Mucosa of stomach (tissue), 1 donor: ENCODE measurements around the gene S100A10.

Source experiments
- H3K27me3 ChIP-seq: one replicate; pipeline ENCODE4 v1.7.0; 2013; ENCODE audit warnings: mild to moderate bottlenecking, low read length; ENCODE audit not compliant: control insufficient read depth, insufficient read depth
- H3K36me3 ChIP-seq: one replicate; pipeline ENCODE4 v1.7.0; 2013; ENCODE audit warnings: low read length; ENCODE audit not compliant: control insufficient read depth, insufficient read depth
- H3K4me1 ChIP-seq: one replicate; pipeline ENCODE4 v1.7.0; 2013; ENCODE audit warnings: mild to moderate bottlenecking, low read length; ENCODE audit not compliant: control insufficient read depth, insufficient read depth
- H3K4me3 ChIP-seq: one replicate; pipeline ENCODE4 v1.7.0; 2013; ENCODE audit warnings: low read length
- H3K9ac ChIP-seq: one replicate; pipeline ENCODE4 v1.7.0; 2013; ENCODE audit warnings: mild to moderate bottlenecking, low read length, moderate library complexity
- H3K9me3 ChIP-seq: one replicate; pipeline ENCODE4 v1.7.0; 2013; ENCODE audit warnings: mild to moderate bottlenecking, low read length, moderate library complexity; ENCODE audit not compliant: control insufficient read depth
- donor health status: Pancreatic carcinoma.

S100A10 gene

DNA sequence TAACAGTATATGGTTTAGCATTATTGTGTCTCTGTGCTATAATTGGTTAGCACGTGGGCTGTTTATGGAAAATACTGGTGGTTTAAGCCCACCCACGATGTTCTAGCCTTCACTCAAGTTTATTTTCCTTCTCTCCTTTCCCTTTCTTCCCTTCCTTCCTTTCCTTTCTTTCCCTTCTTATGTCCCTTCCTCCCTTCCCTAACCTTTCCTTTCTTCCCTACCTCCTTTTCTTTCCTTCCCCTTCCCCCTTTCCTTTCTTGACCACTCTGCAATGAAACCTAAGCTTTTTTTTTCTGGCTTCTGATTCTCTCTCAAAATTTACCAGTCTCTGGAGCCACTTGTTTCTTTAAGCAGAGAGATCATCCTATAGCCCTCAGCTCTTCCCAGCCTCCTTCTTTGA, 13.4 kb upstream of the S100A10 start:
- no peaks in the 10 kb centered on the region for H3K9me3 ChIP-seq
- H3K9ac ChIP-seq: no peak overlapping the region
- H3K4me1 ChIP-seq: peaks cover 11% of the 10 kb centered on the region
- no peaks in the 10 kb centered on the region for H3K36me3 ChIP-seq
- no peak overlapping the region for H3K4me3 ChIP-seq
- H3K27me3 ChIP-seq: no peaks in the 10 kb centered on the region

- H3K4me1 ChIP-seq: peaks cover 11% of the 10 kb centered on the region
- H3K36me3 ChIP-seq: no peaks in the 10 kb centered on the region
- H3K4me3 ChIP-seq: no peak overlapping the region
- no peak overlapping the region for H3K9ac ChIP-seq
- no peaks in the 10 kb centered on the region for H3K9me3 ChIP-seq
- no peaks in the 10 kb centered on the region for H3K27me3 ChIP-seq
Measured at GRCh38 chr1:152005360-152005912, 11.8 kb upstream of the S100A10 start.

GRCh38 chr1:152003846-152004442, 10.3 kb upstream of the S100A10 start:
- Histone ChIP-seq H3K4me3 (no peak overlapping the region), H3K36me3 (no peaks in the 10 kb centered on the region), H3K9ac (no peak overlapping the region), H3K9me3 (no peaks in the 10 kb centered on the region), H3K4me1 (peaks cover 14% of the 10 kb centered on the region), H3K27me3 (no peaks in the 10 kb centered on the region)

- Histone ChIP-seq H3K36me3 (no peaks in the 10 kb centered on the region), H3K4me3 (no peak overlapping the region), H3K4me1 (peaks cover 20% of the 10 kb centered on the region), H3K9ac (no peak overlapping the region), H3K9me3 (no peaks in the 10 kb centered on the region), H3K27me3 (no peaks in the 10 kb centered on the region)
Measured at GRCh38 chr1:152002960-152003359, 9.3 kb upstream of the S100A10 start.

- Histone ChIP-seq H3K4me3 (no peak overlapping the region), H3K36me3 (no peaks in the 10 kb centered on the region), H3K9ac (no peak overlapping the region), H3K27me3 (no peaks in the 10 kb centered on the region), H3K4me1 (peaks cover 20% of the 10 kb centered on the region), H3K9me3 (no peaks in the 10 kb centered on the region)
Measured at GRCh38 chr1:152001631-152002584, 8.2 kb upstream of the S100A10 start.

DNA sequence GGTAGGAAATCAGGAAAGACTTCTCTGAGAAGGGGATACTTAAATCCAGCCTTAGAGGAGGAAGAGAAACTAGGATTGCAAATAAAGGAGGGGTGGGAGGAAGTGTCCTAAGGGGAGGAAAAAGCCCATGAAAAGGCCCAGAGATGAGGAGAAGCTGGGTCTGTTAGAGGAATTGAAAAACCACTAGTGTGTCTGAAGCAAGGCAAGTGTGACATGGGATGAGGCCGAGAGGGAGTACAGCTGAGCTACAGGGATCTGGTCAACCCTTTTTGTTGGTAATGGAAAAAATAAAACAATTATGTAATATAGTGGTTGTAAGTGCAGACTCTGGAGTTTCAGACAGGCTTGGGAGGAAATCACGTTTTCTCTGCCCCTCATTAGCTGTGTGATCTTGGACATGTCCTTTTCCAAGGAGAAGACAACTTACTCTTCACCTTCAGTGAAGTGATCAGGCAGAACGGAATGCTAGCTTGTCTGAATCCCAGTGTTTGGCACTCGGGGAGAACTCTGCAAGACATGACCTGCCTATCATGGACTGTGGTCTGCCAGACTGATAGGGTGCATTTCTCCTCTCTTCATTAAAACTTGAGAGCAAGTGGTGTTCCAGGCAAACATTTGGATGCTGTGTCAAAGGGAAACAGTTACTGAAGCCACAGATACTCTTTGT, 7.4 kb upstream of the S100A10 start:
- Histone ChIP-seq H3K9me3 (no peaks in the 10 kb centered on the region), H3K4me1 (peaks cover 20% of the 10 kb centered on the region), H3K9ac (no peak overlapping the region), H3K4me3 (no peak overlapping the region), H3K36me3 (no peaks in the 10 kb centered on the region), H3K27me3 (no peaks in the 10 kb centered on the region)

DNA sequence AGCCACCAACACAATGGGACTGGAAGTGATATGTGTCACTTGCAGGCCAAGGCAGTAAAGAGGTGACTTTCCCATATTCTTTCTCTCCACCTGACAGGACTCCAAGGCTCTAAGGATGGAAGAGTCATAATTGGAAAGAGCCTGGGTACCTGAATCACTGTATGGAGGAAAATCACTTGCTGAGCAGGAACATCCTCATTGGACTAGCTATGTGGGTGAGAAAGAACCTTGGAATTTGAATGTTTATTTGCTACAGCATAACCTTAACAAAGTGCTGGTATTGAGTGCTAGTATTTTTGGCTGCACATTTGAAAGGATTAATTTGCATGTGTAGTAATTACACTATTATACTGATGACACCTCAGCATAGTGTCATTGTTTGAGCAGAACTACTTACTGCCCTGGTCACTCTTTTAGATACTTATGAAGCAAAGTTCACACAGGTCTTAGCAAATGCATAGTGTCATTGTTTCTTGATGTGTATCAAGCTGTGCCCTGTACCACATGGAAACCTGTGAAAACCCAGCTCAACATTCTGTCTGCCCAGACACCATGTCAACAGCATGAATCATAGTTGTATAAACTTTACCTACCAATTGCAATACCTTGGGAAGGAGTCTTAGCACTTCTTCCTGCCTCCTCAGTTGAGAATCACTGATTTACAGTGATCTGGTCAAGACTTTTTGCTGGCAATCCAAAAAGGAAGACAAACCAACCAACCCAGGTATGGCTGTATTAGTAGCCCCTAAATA, 5.1 kb upstream of the S100A10 start:
- no peaks in the 10 kb centered on the region for H3K9me3 ChIP-seq
- no peaks in the 10 kb centered on the region for H3K27me3 ChIP-seq

GRCh38 chr1:151997284-151997570, 3.6 kb upstream of the S100A10 start:
- no peak overlapping the region for H3K9ac ChIP-seq

More for the DNA sequence above, 5.1 kb upstream of the S100A10 start:
- Histone ChIP-seq H3K4me1 (peaks cover 11% of the 10 kb centered on the region), H3K9ac (no peak overlapping the region), H3K36me3 (no peaks in the 10 kb centered on the region), H3K4me3 (no peak overlapping the region)

DNA sequence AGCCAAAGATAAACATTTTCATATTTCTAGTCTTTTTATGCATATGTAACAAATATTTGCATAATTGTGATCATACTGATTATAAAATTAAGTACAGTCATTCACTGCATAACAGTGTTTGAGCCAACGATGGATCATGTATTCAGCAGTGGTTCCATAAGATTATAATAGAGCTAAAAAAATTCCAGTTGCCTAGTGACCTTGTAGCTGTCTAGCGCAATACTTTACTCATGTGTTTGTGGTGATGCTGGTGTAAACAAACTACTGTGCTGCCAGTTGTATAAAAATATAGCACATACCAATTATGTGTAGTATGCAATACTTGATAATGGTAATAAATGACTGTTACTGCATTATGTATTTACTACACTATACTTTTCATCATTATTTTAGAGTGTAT, 2.1 kb upstream of the S100A10 start:
- Histone ChIP-seq H3K4me1 (peaks cover 29% of the 10 kb centered on the region), H3K9me3 (no peaks in the 10 kb centered on the region), H3K27me3 (no peaks in the 10 kb centered on the region), H3K9ac (no peak overlapping the region), H3K36me3 (no peaks in the 10 kb centered on the region), H3K4me3 (no peak overlapping the region)

More at GRCh38 chr1:151997284-151997570, 3.6 kb upstream of the S100A10 start:
- H3K4me3 ChIP-seq: no peak overlapping the region
- no peaks in the 10 kb centered on the region for H3K27me3 ChIP-seq
- H3K4me1 ChIP-seq: peaks cover 15% of the 10 kb centered on the region
- no peaks in the 10 kb centered on the region for H3K9me3 ChIP-seq
- H3K36me3 ChIP-seq: no peaks in the 10 kb centered on the region

DNA sequence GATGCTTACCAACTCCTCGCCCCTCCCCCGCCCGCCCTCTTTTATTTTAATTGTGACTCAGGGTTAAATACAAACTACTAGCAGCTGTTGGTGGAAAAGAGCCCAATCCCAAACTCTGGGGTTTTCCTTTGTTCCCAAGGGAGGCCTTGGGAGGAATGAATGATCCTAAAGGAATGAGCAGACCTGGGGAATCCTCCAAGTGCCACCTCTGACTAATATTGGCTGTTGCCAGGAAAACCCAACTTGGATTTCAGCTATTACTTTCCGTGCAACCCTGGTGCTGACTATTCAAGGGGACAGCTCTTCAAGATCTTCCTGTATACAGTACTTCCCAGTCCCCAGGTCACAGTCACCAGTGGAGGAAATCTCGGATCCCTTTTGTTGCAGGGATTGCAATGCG, 1.3 kb upstream of the S100A10 start:
- Histone ChIP-seq H3K27me3 (no peaks in the 10 kb centered on the region), H3K9ac (no peak overlapping the region), H3K4me1 (peaks cover 37% of the 10 kb centered on the region), H3K4me3 (no peak overlapping the region), H3K36me3 (no peaks in the 10 kb centered on the region), H3K9me3 (no peaks in the 10 kb centered on the region)

DNA sequence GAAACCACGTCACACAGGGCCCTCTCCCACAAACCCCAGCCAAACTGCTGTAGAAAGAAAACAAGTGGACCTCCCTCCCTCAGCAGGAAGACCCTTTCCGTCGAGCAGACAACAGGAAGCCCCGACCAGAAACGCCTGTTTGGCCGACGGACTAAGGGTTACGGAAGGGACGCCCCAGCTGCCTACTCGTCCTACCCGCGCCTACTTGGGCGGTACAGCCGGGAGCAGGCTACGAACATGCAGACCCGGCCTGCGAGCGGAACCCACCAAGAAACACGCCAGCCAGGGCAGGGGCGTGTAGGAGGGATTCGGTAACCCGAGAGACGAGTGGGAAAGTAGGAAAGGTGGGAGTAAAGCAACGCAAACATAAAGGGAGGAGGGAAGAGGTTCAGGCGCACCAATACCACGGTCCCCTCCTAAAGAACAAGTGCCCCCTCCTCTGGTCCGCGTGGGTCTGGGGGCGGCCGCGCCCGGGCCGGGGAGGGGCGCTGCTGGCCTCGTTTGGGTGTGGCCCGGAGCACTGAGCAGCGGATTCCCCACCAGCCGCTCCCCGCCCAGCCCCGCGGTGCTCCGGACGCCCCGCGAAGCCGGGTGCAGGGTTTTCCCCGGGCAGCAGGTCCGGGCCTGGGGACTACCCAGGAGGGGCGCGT, 450 bp downstream of the S100A10 start:
- H3K27me3 ChIP-seq: no peaks in the 10 kb centered on the region
- H3K4me1 ChIP-seq: peaks cover 45% of the 10 kb centered on the region
- H3K9me3 ChIP-seq: no peaks in the 10 kb centered on the region
- peak overlapping the region; percentile 77 for H3K9ac ChIP-seq
- H3K4me3 ChIP-seq: peak overlapping the region; percentile 72
- H3K36me3 ChIP-seq: no peaks in the 10 kb centered on the region
